Astrocyte (in vitro differentiated cells and primary cell): ENCODE measurements around the gene ARID4B.

ENCODE experiments used
- CTCF ChIP-seq: IDR thresholded peaks from 2 replicates; pipeline ENCODE4 v1.5.1; 2011; ENCODE audit warnings: low read depth, mild to moderate bottlenecking, inconsistent platforms, low read length, moderate library complexity; ENCODE audit not compliant: insufficient read depth
- EZH2 ChIP-seq: IDR thresholded peaks from 2 replicates; pipeline ENCODE4 v1.6.1; 2012; ENCODE audit warnings: mild to moderate bottlenecking, low read length, inconsistent platforms; ENCODE audit not compliant: insufficient read depth

GRCh38 chr1:235138821-235139220 lies 189.2 kb downstream of the ARID4B start:
- TF ChIP-seq CTCF (no peak), EZH2 (no peak)
